Measurements from ENCODE around the gene GAA.

GRCh38 chr17:80164185-80164584 is 62.8 kb downstream of the GAA start:
- TF ChIP-seq CTCF (IDR thresholded peaks at IDR 0.05; ENCODE audit: low read depth, low read length, missing input control) (no peak), RAD21 (IDR thresholded peaks at IDR 0.05) (no peak), GABPA (IDR thresholded peaks at IDR 0.05 in 1 of 2, conservative IDR thresholded peaks at IDR 0.05 in 1 of 2) (no peak), YY1 (IDR thresholded peaks at IDR 0.05) (no peak), MAX (IDR thresholded peaks at IDR 0.05) (no peak)
- TF ChIP-seq, protein P1, sequence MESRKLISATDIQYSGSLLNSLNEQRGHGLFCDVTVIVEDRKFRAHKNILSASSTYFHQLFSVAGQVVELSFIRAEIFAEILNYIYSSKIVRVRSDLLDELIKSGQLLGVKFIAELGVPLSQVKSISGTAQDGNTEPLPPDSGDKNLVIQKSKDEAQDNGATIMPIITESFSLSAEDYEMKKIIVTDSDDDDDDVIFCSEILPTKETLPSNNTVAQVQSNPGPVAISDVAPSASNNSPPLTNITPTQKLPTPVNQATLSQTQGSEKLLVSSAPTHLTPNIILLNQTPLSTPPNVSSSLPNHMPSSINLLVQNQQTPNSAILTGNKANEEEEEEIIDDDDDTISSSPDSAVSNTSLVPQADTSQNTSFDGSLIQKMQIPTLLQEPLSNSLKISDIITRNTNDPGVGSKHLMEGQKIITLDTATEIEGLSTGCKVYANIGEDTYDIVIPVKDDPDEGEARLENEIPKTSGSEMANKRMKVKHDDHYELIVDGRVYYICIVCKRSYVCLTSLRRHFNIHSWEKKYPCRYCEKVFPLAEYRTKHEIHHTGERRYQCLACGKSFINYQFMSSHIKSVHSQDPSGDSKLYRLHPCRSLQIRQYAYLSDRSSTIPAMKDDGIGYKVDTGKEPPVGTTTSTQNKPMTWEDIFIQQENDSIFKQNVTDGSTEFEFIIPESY (IDR thresholded peaks at IDR 0.05): no peak
